HG03095 (cell line): ENCODE data around the gene OLFM2.

Experiments used
- ATAC-seq: cut with Tn5 transposase; IDR thresholded peaks from one replicate; pipeline ENCODE4 v1.9.1; 2021; ENCODE audit warnings: moderate library complexity; ENCODE audit not compliant: unreplicated experiment

OLFM2 gene

GRCh38 chr19:9910625-9911024 is 25.7 kb downstream of the OLFM2 start:
- no peak for ATAC-seq

- no peak for ATAC-seq
Observed at GRCh38 chr19:9909251-9909650, 27.1 kb downstream of the OLFM2 start.

- no peak for ATAC-seq
Observed at GRCh38 chr19:9906475-9907087, 29.7 kb downstream of the OLFM2 start.

- ATAC-seq, result no peak
Observed at GRCh38 chr19:9903336-9903735, 33.0 kb downstream of the OLFM2 start.

- no peak for ATAC-seq
Observed at GRCh38 chr19:9901642-9902041, 34.7 kb downstream of the OLFM2 start.

- no peak for ATAC-seq
Observed at GRCh38 chr19:9901020-9901419, 35.3 kb downstream of the OLFM2 start.

- ATAC-seq, result no peak
Observed at GRCh38 chr19:9891609-9892373, 44.5 kb downstream of the OLFM2 start.

GRCh38 chr19:9885077-9885552 is 51.2 kb downstream of the OLFM2 start:
- no peak for ATAC-seq

- ATAC-seq, result no peak
Observed at GRCh38 chr19:9883764-9884163, 52.6 kb downstream of the OLFM2 start.

GRCh38 chr19:9883231-9883758 is 53.0 kb downstream of the OLFM2 start:
- no peak for ATAC-seq

GRCh38 chr19:9881720-9882119 is 54.6 kb downstream of the OLFM2 start:
- no peak for ATAC-seq

GRCh38 chr19:9878511-9879196 is 57.7 kb downstream of the OLFM2 start:
- ATAC-seq, result no peak

- ATAC-seq, result no peak
Observed at GRCh38 chr19:9877780-9878510, 58.4 kb downstream of the OLFM2 start.

GRCh38 chr19:9875796-9876195 is 60.5 kb downstream of the OLFM2 start:
- no peak for ATAC-seq

GRCh38 chr19:9875031-9875627 is 61.2 kb downstream of the OLFM2 start:
- no peak for ATAC-seq

GRCh38 chr19:9872618-9873242 is 63.6 kb downstream of the OLFM2 start:
- ATAC-seq, result no peak

GRCh38 chr19:9871626-9872338 is 64.5 kb downstream of the OLFM2 start:
- no peak for ATAC-seq

GRCh38 chr19:9868983-9869617 is 67.2 kb downstream of the OLFM2 start:
- no peak for ATAC-seq
